ENCODE results near the gene CYP3A5.
"Not testable (repeated sequence)": the region's sequence is repeated elsewhere in the genome, so short reads cannot be mapped to it uniquely, and the experiment has no call there.

CYP3A5 gene

GRCh38 chr7:99679400-99680191, at the start of gene CYP3A5:
TSS of gene CYP3A5 (minus strand) at chr7:99679996. CDS start at chr7:99679896, 100 bp downstream.
- no peak for DNase-seq

- DNase-seq: no peak
Measured at GRCh38 chr7:99728615-99729014, 48.8 kb upstream of the CYP3A5 start.

DNA sequence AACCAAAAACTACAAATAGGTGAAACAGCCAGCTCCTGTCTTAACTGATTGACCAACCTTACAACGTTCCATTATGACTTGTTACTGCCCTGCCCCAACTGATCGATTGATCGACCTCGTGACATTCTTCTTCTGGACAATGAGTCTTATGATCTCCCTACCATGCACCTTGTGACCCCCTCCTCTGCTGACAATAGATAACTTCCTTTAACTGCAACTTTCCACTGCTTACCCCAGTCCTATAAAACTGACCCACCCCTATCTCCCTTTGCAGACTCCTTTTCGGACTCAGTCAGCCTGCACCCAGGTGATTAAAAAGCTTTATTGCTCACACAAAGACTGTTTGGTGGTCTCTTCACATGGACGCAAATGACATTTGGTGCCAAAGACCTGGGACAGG, 43.4 kb upstream of the CYP3A5 start:
- DNase-seq: not testable (repeated sequence)

DNA sequence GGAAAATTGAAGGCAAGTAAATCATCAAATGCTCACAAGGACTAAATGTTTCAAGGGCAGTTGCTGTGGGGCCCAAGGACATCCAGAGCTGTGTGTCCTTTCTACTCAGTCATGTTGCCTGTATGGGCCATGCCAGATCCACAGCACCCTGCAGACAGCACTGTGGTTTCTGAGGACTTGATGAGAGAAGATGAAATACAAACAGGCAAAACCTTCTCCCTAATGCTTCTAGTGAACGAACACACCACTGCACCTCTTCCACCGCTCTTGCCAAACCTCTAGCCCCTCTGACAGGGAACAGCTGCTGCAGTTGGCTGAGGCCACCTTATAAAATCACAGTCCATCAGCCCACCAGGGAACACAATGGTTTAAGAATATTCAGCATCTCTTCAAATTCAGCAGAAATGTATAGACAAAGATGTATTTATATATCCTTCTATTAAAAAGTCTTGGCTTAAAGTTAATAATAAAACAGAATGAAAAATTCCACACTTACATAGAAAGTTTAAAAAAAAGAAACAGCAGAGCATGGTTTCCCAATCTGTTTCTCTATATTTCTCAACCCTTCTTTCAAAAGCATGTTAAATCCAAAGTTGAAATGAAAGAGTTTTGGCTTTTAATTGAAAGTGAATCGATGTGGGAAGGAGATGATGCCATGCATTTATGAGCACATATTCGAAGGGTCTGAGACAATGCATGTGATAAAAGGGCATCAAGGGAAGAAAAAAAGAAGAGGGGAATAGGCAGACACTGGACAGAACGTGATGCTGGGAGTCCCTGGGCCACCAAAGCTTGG, 41.2 kb upstream of the CYP3A5 start:
- DNase-seq: no peak

DNA sequence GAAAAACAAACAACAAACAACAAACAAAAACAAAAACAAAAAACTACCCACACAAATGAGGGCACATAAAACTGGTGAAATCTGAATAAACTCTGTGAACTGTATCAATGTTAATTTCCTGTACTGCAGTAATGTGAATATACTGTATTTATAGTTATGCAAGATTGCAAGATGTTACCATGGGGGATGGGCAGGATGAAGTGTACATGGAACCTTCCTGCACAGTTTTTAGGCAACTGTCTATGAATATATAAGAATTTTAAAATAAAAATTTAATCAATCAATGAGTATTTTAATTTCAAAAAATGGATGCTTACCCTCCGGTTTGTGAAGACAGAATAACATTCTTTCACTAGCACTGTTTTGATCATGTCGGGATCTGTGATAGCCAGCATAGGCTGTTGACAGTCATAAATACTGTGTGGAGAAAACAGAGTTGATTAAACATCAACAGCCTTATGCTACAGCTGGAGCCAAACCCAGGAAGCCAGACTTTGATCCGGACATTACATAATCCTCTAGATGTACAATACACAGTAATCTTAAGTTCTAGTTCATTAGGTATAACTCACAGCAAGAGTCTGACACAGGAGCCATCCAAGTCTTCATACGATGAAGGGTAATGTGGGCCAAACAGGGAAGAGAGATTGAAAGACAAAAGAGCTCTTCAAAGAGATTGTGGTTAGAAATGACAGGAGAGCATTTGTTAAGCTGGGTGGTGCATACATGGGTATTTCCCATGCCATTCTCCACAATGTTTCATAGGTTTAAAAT, 40.4 kb upstream of the CYP3A5 start:
- no peak for DNase-seq

GRCh38 chr7:99713995-99714570, 34.3 kb upstream of the CYP3A5 start:
- DNase-seq: no peak

- DNase-seq: no peak
Measured at GRCh38 chr7:99709838-99710578, 30.2 kb upstream of the CYP3A5 start.

DNA sequence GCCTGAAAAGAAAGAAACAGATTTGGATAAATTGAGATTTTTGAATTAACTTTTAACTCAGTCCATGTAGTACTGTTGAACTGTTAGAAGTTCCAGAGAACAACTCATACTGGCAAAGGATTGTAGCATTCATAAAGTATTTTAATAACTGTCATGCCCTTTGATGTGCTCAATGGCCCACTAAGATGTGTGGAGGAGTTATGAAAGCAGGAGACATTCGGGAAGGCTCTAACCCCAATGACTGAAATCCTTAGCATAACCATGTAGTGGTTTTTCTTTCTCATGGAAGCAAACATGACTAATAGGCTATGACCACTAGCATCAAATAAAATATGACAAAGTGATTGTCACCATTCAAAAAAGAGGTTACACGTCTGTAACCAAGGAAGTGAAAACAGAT, 29.5 kb upstream of the CYP3A5 start:
- no peak for DNase-seq

DNA sequence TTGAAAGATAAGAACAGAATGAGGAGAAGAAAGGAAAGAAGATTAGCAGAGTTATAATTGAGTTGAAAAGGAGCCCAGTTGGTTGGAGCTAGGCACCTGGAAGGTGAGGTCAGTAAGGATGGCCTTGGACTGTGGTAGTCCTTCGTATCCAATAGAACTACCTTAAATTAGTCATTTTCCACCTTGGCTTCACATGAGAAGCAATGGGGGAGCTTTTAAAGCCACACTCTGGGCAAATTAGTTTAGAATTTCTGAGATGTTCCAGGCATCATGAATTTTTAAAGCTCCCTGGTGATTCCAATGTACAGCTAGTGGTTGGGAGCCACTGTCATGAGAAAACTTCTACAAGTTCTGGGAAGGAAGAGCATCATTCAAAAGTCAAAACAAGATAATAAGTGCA, 27.3 kb upstream of the CYP3A5 start:
- no peak for DNase-seq

- DNase-seq: no peak
Measured at GRCh38 chr7:99699946-99700345, 20.1 kb upstream of the CYP3A5 start.

- DNase-seq: not testable (repeated sequence)
Measured at GRCh38 chr7:99698867-99699730, 19.3 kb upstream of the CYP3A5 start.

GRCh38 chr7:99694912-99695304, 15.1 kb upstream of the CYP3A5 start:
- no peak for DNase-seq

DNA sequence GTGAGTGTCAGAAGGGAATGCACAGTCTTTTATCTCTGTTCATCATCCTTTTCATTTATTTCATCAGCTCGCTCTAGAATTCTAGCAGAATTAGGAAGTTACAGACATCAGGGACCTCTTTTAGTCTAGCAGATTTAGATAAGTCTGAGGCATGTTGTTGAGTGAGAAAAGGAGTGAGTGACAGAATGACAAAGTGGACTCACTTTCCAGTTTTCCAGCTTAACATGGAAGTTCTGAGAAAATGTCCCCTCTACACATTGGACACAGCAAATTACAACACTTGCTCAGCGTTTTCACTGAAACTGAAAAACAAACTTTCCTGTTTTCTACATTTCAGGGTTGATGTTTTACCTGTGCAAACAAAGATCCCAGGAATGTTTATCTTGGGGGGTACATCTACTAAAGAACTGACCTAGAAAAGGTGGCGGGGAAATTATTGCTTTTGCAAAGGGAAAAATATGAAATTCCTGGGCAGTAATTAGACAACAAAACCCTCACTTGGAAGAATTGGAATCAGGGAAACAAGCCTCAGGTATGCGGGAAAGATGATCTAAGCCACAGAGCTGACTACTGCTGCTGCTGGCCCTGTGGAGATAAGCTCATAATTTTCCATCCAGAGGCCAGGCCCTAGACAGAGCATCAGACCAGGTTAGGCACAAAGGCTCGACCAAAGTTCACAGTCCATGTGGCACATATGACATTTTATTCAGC, 14.6 kb upstream of the CYP3A5 start:
- DNase-seq: no peak

DNA sequence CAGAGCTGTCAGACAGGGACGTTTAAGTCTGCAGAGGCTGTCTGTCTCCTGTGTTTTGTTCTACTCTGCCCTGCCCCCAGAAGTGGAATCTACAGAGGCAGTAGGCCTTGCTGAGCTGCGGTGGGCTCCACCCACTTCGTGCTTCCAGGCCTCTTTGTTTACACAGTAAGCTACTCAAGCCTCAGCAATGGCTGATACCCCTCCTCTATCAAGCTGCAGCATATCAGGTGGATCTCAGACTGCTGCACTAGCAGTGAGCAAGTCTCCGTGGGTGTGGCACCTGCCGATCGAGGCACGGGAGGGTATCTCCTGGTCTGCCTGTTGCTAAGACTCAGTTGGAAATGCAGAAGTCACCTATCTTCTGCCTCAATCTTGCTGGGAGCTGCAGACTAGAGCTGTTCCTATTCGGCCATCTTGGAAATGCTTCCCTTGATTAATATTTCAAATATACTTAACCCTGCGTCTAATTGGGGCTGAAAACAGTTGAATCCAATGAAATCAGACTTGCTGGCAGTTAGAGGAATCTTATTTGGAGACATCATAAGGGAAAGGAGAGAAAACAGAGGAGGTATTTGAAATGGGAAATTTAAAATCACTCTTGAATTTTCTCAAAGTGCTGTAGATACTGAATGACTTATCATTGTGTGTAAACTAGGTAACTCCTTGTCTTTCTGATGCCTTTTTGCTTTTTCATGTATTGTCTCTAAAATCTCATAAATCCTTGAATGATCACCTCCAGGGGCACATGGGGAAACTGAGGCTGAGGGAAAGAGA, 13.8 kb upstream of the CYP3A5 start:
- peak in 1 of 2 experiments; percentile 1 for DNase-seq

DNA sequence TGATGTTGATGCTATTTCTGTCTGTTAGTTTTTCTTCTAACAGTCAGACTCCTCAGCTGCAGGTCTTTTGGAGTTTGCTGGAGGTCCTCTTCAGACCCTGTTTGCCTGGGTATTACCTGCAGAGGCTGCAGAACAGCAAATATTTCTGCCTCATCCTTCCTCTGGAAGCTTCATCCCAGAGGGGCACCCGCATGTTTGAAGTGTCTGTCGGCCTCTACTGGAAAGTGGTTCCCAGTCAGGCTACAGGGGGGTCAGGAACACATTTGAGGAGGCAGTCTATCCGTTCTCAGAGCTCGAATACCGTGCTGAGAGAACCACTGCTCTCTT, 13.3 kb upstream of the CYP3A5 start:
- no peak for DNase-seq

- not testable (repeated sequence) for DNase-seq
Measured at GRCh38 chr7:99692563-99692962, 12.8 kb upstream of the CYP3A5 start.

- not testable (repeated sequence) for DNase-seq
Measured at GRCh38 chr7:99691658-99692057, 11.9 kb upstream of the CYP3A5 start.

- DNase-seq: not testable (repeated sequence)
Measured at GRCh38 chr7:99690918-99691317, 11.1 kb upstream of the CYP3A5 start.

DNA sequence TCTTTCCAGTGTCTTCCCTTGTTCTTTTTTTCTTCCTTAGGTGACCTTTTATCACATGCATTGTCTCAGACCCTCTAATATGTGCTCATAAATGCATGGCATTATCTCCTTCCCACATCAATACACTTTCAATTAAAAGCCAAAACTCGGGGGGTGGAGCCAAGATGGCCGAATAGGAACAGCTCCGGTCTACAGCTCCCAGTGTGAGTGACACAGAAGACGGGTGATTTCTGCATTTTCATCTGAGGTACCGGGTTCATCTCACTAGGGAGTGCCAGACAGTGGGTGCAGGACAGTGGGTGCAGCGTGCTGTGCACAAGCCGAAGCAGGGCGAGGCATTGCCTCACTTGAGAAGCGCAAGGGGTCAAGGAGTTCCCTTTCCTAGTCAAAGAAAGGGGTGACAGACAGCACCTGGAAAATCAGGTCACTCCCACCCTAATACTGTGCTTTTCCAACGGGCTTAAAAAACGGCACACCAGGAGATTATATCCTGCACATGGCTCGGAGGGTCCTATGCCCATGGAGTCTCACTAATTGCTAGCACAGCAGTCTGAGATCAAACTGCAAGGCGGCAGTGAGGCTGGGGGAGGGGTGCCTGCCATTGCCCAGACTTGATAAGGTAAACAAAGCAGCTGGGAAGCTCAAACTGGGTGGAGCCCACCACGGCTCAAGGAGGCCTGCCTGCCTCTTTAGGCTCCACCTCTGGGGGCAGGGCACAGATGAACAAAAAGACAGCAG, 6.2 kb upstream of the CYP3A5 start:
- DNase-seq: not testable (repeated sequence)

Measured in activated CD4-positive, alpha-beta T cell treated with anti-CD3 and anti-CD28 coated beads, Interleukin-2, amount 50 U/mL, for 4 hours (primary cell).